ENCODE results near the gene SLC6A6. TPM values are rescaled to one million over a fixed set of nuclear protein-coding genes. Genes with fewer than 3 reads are reported as not detected.

SLC6A6 gene
- total RNA-seq: 1 to 10 TPM; 6.7 to 8.3 TPM
- long read RNA-seq, partial matches to known transcripts: 2 of 6 reads
- long read RNA-seq, other reads (novel, unspliced or antisense): 2 of 6 reads

- ATAC-seq: peak; percentile 93
- intact Hi-C loops (cut with DNase I, micrococcal nuclease): no loop called here
- peak; percentile 94 to 98 for DNase-seq
Measured at GRCh38 chr3:14402304-14402811, at the start of gene SLC6A6. TSS of gene SLC6A6 (plus strand) at chr3:14402606. CDS start at chr3:14443635, 41,029 bp downstream.

GRCh38 chr3:14353502-14353901 lies 48.9 kb upstream of the SLC6A6 start:
- ATAC-seq (no peak), DNase-seq (no peak)
- intact Hi-C loops (cut with DNase I, micrococcal nuclease): no loop called here

GRCh38 chr3:14357463-14357862 lies 44.9 kb upstream of the SLC6A6 start:
- no peak for DNase-seq
- ATAC-seq: no peak
- intact Hi-C loops (cut with DNase I, micrococcal nuclease): no loop called here

- ATAC-seq (no peak), DNase-seq (peak; percentile 45 to 61)
- intact Hi-C loops (cut with DNase I, micrococcal nuclease): no loop called here
Measured at GRCh38 chr3:14358426-14359211, 43.8 kb upstream of the SLC6A6 start.

- no peak for ATAC-seq
- intact Hi-C loops (cut with DNase I, micrococcal nuclease): no loop called here
- no peak for DNase-seq
Measured at GRCh38 chr3:14359348-14359747, 43.1 kb upstream of the SLC6A6 start.

GRCh38 chr3:14360123-14360881 lies 42.1 kb upstream of the SLC6A6 start:
- ATAC-seq (no peak), DNase-seq (no peak)
- intact Hi-C loops (cut with DNase I, micrococcal nuclease): no loop called here

- intact Hi-C loops (cut with DNase I, micrococcal nuclease): no loop called here
- ATAC-seq (no peak), DNase-seq (no peak)
Measured at GRCh38 chr3:14361068-14361677, 41.2 kb upstream of the SLC6A6 start.

- ATAC-seq (no peak), DNase-seq (no peak)
- intact Hi-C loops (cut with DNase I, micrococcal nuclease): no loop called here
Measured at GRCh38 chr3:14362890-14363289, 39.5 kb upstream of the SLC6A6 start.

- DNase-seq: no peak
- intact Hi-C loops (cut with DNase I, micrococcal nuclease): no loop called here
Measured at GRCh38 chr3:14363379-14363778, 39.0 kb upstream of the SLC6A6 start.

GRCh38 chr3:14363991-14364390 lies 38.4 kb upstream of the SLC6A6 start:
- DNase-seq: no peak
- intact Hi-C loops (cut with DNase I, micrococcal nuclease): no loop called here
- no peak for ATAC-seq

More at GRCh38 chr3:14363379-14363778, 39.0 kb upstream of the SLC6A6 start:
- no peak for ATAC-seq

GRCh38 chr3:14364580-14365292 lies 37.7 kb upstream of the SLC6A6 start:
- intact Hi-C loops (cut with DNase I, micrococcal nuclease): no loop called here
- ATAC-seq: no peak

GRCh38 chr3:14366248-14366647 lies 36.2 kb upstream of the SLC6A6 start:
- ATAC-seq (no peak), DNase-seq (no peak)
- intact Hi-C loops (cut with DNase I, micrococcal nuclease): no loop called here

More at GRCh38 chr3:14364580-14365292, 37.7 kb upstream of the SLC6A6 start:
- no peak for DNase-seq

- intact Hi-C loops (cut with DNase I, micrococcal nuclease): no loop called here
- DNase-seq (no peak), ATAC-seq (no peak)
Measured at GRCh38 chr3:14366915-14367823, 35.2 kb upstream of the SLC6A6 start.

- ATAC-seq: no peak
- intact Hi-C loops (cut with DNase I, micrococcal nuclease): no loop called here
- DNase-seq: no peak
Measured at GRCh38 chr3:14368146-14368545, 34.3 kb upstream of the SLC6A6 start.

- intact Hi-C loops (cut with DNase I, micrococcal nuclease): no loop called here
- no peak for ATAC-seq
Measured at GRCh38 chr3:14368885-14369284, 33.5 kb upstream of the SLC6A6 start.

GRCh38 chr3:14369675-14370669 lies 32.4 kb upstream of the SLC6A6 start:
- peak; percentile 76 to 80 for DNase-seq
- intact Hi-C loops (cut with DNase I, micrococcal nuclease): no loop called here
- peak; percentile 75 for ATAC-seq

More at GRCh38 chr3:14368885-14369284, 33.5 kb upstream of the SLC6A6 start:
- DNase-seq: no peak

Measured in left colon (tissue), 2 donors.